Panc1 (cell line): ENCODE results near the gene MYO7B.

Source experiments
- REST ChIP-seq, 2 experiments: IDR thresholded peaks; 2 replicates each; pipeline ENCODE4 v1.6.1; 2011 to 2012; ENCODE audit warnings: low read depth in 2 of 2, control low read depth in 1 of 2, low read length in 1 of 2, mild to moderate bottlenecking in 1 of 2, moderate library complexity in 1 of 2; ENCODE audit not compliant: insufficient read depth in 1 of 2
- SIN3A ChIP-seq: IDR thresholded peaks from 2 replicates; pipeline ENCODE4 v1.6.1; 2012; ENCODE audit warnings: low read depth, mild to moderate bottlenecking, low read length, moderate library complexity, borderline replicate concordance; ENCODE audit not compliant: insufficient read depth
- TCF7L2 ChIP-seq: IDR thresholded peaks from 2 replicates; pipeline ENCODE4 v1.6.1; 2011; ENCODE audit warnings: mild to moderate bottlenecking, low read depth, low read length, inconsistent platforms
- TF ChIP-seq, protein P1 (sequence below): fragments of 450-650 bp; IDR thresholded peaks from 2 replicates; pipeline ENCODE4 v1.5.1; 2017; ENCODE audit warnings: mild to moderate bottlenecking

DNA sequence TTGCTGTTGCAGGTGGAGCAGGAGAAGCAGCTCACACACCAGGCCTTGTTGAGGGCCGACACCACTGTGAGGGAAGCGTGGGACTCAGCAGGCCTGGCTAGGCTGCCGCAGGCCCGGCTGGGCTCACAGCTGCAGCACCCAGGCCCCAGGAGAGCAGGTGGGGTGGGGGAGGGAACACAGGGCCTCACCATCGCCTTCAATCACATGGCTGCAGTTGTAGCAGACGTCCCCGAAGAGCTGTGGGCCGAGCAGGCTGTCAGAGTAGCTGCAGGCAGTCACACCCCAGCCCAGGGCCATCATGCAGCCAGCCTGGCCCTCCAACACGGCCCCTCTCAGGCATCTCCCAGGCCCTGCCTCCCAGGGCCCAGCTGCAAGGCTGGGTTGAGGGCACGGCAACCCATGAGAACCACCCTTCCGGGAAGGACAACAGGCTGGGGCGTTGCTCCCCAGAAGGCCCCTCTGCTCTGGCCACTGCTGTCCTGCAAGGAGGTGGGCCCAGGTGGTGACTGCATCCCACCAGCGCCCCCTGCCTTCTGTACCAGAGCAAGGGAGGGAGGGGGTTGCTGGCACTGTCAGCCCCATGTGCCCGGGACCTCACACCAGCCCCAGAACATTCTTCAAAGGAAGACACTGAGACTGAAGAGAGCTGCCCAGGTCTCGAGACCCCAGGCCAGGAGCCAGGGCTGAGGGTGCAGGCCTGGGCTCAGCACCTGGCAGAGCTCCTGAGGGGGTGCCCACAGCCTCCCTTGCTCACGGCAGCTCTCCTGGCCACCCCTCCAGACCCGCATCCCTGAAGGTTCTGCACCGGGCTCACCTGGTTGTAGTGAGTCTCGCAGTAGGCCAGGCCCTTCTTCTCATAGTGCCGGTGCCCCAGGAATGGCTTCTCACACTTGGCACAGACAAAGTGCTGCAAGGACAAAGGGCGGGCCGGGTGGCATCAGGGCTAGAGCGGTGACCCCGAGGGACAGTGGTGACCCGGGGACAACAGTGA, 104.9 kb downstream of the MYO7B start:
- TF ChIP-seq, protein P1, sequence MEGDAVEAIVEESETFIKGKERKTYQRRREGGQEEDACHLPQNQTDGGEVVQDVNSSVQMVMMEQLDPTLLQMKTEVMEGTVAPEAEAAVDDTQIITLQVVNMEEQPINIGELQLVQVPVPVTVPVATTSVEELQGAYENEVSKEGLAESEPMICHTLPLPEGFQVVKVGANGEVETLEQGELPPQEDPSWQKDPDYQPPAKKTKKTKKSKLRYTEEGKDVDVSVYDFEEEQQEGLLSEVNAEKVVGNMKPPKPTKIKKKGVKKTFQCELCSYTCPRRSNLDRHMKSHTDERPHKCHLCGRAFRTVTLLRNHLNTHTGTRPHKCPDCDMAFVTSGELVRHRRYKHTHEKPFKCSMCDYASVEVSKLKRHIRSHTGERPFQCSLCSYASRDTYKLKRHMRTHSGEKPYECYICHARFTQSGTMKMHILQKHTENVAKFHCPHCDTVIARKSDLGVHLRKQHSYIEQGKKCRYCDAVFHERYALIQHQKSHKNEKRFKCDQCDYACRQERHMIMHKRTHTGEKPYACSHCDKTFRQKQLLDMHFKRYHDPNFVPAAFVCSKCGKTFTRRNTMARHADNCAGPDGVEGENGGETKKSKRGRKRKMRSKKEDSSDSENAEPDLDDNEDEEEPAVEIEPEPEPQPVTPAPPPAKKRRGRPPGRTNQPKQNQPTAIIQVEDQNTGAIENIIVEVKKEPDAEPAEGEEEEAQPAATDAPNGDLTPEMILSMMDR: no peak; the same call in 1 of the 2 replicates
- no peak for TF ChIP-seq REST (IDR thresholded peaks at IDR 0.05; ENCODE audit: insufficient read depth in 1 of 2, low read depth in 2 of 2, low read length in 1 of 2)
- no peak for TF ChIP-seq SIN3A
- TF ChIP-seq TCF7L2: no peak
